Fibroblast of lung (primary cell): Measurements from ENCODE around the gene PROSER2.

ENCODE experiments used
- CTCF ChIP-seq, 2 donors: IDR thresholded peaks in 1 of 2; conservative IDR thresholded peaks in 1 of 2; 1 replicate in 1 of 2; 2 replicates in 1 of 2; pipeline ENCODE4 v1.5.1; 2011 to 2012; ENCODE audit warnings: low read length in 2 of 2, control low read depth in 1 of 2, inconsistent platforms in 1 of 2, low read depth in 1 of 2, mild to moderate bottlenecking in 1 of 2
- EZH2 ChIP-seq: IDR thresholded peaks from 2 replicates; pipeline ENCODE4 v1.5.1; 2012; ENCODE audit warnings: low read length, control low read depth, mild to moderate bottlenecking; ENCODE audit errors: missing control alignments

GRCh38 chr10:11909618-11910017, 86.5 kb downstream of the PROSER2 start:
- TF ChIP-seq CTCF (conservative IDR thresholded peaks at IDR 0.05 in 1 of 2, IDR thresholded peaks at IDR 0.05 in 1 of 2; ENCODE audit: low read depth in 1 of 2, low read length in 2 of 2) (no peak), EZH2 (no peak)
